Measurements from ENCODE around the gene SLC30A2.

DNA sequence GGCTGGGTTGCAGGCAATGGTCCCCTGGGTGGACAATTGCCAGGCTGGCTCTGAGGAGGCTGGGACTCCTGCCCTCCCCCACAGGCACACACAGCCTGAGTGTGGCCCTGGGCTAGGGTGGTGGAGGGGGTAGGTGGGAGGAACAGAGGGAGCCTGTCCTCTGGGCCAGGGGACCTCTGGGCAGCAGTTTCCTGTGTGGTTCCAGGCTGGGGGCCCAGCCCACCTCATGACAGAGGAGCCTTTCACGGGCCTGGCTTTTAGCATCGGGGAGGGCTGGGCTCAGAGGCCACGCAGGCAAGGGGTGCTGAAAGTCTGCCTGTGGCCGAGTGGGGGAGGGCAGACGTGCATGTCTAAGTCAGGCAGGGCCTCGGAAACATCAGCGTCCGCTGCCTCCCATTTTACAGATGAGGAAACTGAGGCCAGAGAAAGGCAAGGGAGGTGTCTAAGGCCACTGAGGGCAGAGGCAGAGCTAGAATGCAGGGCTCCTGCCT, 17.4 kb downstream of the SLC30A2 start:
- no peak for TF ChIP-seq EZH2 (IDR thresholded peaks at IDR 0.05; ENCODE audit: low read depth, unreplicated experiment)
- TF ChIP-seq, protein P1, sequence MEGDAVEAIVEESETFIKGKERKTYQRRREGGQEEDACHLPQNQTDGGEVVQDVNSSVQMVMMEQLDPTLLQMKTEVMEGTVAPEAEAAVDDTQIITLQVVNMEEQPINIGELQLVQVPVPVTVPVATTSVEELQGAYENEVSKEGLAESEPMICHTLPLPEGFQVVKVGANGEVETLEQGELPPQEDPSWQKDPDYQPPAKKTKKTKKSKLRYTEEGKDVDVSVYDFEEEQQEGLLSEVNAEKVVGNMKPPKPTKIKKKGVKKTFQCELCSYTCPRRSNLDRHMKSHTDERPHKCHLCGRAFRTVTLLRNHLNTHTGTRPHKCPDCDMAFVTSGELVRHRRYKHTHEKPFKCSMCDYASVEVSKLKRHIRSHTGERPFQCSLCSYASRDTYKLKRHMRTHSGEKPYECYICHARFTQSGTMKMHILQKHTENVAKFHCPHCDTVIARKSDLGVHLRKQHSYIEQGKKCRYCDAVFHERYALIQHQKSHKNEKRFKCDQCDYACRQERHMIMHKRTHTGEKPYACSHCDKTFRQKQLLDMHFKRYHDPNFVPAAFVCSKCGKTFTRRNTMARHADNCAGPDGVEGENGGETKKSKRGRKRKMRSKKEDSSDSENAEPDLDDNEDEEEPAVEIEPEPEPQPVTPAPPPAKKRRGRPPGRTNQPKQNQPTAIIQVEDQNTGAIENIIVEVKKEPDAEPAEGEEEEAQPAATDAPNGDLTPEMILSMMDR (conservative IDR thresholded peaks at IDR 0.05; ENCODE audit: low read depth in 2 of 2) = no peak
- TF ChIP-seq, protein P2, sequence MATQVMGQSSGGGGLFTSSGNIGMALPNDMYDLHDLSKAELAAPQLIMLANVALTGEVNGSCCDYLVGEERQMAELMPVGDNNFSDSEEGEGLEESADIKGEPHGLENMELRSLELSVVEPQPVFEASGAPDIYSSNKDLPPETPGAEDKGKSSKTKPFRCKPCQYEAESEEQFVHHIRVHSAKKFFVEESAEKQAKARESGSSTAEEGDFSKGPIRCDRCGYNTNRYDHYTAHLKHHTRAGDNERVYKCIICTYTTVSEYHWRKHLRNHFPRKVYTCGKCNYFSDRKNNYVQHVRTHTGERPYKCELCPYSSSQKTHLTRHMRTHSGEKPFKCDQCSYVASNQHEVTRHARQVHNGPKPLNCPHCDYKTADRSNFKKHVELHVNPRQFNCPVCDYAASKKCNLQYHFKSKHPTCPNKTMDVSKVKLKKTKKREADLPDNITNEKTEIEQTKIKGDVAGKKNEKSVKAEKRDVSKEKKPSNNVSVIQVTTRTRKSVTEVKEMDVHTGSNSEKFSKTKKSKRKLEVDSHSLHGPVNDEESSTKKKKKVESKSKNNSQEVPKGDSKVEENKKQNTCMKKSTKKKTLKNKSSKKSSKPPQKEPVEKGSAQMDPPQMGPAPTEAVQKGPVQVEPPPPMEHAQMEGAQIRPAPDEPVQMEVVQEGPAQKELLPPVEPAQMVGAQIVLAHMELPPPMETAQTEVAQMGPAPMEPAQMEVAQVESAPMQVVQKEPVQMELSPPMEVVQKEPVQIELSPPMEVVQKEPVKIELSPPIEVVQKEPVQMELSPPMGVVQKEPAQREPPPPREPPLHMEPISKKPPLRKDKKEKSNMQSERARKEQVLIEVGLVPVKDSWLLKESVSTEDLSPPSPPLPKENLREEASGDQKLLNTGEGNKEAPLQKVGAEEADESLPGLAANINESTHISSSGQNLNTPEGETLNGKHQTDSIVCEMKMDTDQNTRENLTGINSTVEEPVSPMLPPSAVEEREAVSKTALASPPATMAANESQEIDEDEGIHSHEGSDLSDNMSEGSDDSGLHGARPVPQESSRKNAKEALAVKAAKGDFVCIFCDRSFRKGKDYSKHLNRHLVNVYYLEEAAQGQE (IDR thresholded peaks at IDR 0.05; ENCODE audit: unreplicated experiment) = no peak
- no peak for TF ChIP-seq CREB1 (CRISPR knock-in tag; IDR thresholded peaks at IDR 0.05; ENCODE audit: low read depth)
- no peak for TF ChIP-seq ZNF114 (CRISPR knock-in tag; IDR thresholded peaks at IDR 0.05)
- TF ChIP-seq POLR2AphosphoS5 (IDR thresholded peaks at IDR 0.05; ENCODE audit: low read depth) = no peak
- no peak for TF ChIP-seq STAT1 (IDR thresholded peaks at IDR 0.05; ENCODE audit: unreplicated experiment)
- no peak for TF ChIP-seq JUNB (IDR thresholded peaks at IDR 0.05; ENCODE audit: unreplicated experiment)
- TF ChIP-seq, protein P3, sequence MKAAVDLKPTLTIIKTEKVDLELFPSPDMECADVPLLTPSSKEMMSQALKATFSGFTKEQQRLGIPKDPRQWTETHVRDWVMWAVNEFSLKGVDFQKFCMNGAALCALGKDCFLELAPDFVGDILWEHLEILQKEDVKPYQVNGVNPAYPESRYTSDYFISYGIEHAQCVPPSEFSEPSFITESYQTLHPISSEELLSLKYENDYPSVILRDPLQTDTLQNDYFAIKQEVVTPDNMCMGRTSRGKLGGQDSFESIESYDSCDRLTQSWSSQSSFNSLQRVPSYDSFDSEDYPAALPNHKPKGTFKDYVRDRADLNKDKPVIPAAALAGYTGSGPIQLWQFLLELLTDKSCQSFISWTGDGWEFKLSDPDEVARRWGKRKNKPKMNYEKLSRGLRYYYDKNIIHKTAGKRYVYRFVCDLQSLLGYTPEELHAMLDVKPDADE (IDR thresholded peaks at IDR 0.05) = no peak
